ENCODE data around the gene GPC6. TPM values are rescaled to one million over a fixed set of nuclear protein-coding genes. Genes with fewer than 3 reads are reported as not detected.

GPC6 gene
- total and polyA plus RNA-seq, 4 donors, result 5.9 to 29.1 (median 18.2) TPM

DNA sequence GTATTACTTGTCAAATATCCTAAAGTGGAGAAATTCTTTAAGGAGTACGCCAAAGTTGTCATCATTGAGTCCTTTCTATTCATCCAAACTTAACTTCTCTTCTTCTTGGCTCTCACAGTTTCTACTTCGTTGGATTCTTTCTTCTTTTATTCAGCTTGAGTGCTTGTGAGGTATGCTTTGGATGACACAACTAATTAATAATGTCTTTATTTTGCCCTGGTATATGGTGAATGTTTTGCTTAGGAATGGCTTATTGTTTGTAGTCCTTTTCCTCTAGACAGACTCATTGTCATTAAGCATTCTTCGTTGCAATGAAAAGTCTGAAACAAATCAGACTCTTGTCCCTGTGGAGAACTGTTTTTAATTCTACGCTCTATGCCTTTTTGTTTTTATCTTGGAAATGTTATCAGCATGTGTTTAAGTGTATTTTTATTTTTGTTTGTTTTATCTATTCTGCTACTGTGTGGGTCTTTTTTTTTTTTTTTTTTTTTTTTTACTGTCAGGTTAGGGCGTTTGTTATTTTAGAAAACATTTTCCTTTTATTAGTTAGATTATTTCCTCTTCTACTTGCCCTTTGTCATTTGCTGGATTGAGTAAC is 471.5 kb downstream of the GPC6 start:
- WGBS, result 93% methylated on average over 5 of the region's 5 CpGs
- DNase-seq (ENCODE audit: low spot score), result no peak
- H3K4me3 ChIP-seq (ENCODE audit: low read depth in 1 of 3, low read length in 3 of 3), result no peak overlapping the region
- H3K9me3 ChIP-seq (ENCODE audit: control insufficient read depth in 4 of 4, low read length in 3 of 4), result peaks cover 0 to 3% (median 0%) of the 10 kb centered on the region in 4 donors
- TF ChIP-seq HNF4A (conservative IDR thresholded peaks at IDR 0.05) (no peak), FOXA2 (IDR thresholded peaks at IDR 0.05) (no peak), FOXA1 (IDR thresholded peaks at IDR 0.05) (no peak), RAD21 (IDR thresholded peaks at IDR 0.05) (no peak), JUND (IDR thresholded peaks at IDR 0.05) (no peak), RXRA (IDR thresholded peaks at IDR 0.05) (no peak), EGR1 (IDR thresholded peaks at IDR 0.05; ENCODE audit: low read depth in 2 of 2) (no peak)
- TF ChIP-seq, protein P1, sequence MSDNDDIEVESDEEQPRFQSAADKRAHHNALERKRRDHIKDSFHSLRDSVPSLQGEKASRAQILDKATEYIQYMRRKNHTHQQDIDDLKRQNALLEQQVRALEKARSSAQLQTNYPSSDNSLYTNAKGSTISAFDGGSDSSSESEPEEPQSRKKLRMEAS (IDR thresholded peaks at IDR 0.05), result no peak
- TF ChIP-seq, protein P2, sequence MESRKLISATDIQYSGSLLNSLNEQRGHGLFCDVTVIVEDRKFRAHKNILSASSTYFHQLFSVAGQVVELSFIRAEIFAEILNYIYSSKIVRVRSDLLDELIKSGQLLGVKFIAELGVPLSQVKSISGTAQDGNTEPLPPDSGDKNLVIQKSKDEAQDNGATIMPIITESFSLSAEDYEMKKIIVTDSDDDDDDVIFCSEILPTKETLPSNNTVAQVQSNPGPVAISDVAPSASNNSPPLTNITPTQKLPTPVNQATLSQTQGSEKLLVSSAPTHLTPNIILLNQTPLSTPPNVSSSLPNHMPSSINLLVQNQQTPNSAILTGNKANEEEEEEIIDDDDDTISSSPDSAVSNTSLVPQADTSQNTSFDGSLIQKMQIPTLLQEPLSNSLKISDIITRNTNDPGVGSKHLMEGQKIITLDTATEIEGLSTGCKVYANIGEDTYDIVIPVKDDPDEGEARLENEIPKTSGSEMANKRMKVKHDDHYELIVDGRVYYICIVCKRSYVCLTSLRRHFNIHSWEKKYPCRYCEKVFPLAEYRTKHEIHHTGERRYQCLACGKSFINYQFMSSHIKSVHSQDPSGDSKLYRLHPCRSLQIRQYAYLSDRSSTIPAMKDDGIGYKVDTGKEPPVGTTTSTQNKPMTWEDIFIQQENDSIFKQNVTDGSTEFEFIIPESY (IDR thresholded peaks at IDR 0.05), result no peak
- no peaks in the 10 kb centered on the region for H3K4me1 ChIP-seq (ENCODE audit: control insufficient read depth in 4 of 4, insufficient read depth in 4 of 4, low read length in 3 of 4)
- no peaks in the 10 kb centered on the region for H3K36me3 ChIP-seq (ENCODE audit: control insufficient read depth in 4 of 4, insufficient read depth in 3 of 4, low read depth in 1 of 4, low read length in 3 of 4)
- no peaks in the 10 kb centered on the region for H3K27me3 ChIP-seq (ENCODE audit: control insufficient read depth in 4 of 4, insufficient read depth in 4 of 4, low read length in 3 of 4)
- H3K27ac ChIP-seq (ENCODE audit: low read depth in 1 of 2, low read length in 2 of 2), result no peak overlapping the region
- no peak overlapping the region for H3K9ac ChIP-seq (ENCODE audit: low read depth in 1 of 2, low read length in 2 of 2)

DNA sequence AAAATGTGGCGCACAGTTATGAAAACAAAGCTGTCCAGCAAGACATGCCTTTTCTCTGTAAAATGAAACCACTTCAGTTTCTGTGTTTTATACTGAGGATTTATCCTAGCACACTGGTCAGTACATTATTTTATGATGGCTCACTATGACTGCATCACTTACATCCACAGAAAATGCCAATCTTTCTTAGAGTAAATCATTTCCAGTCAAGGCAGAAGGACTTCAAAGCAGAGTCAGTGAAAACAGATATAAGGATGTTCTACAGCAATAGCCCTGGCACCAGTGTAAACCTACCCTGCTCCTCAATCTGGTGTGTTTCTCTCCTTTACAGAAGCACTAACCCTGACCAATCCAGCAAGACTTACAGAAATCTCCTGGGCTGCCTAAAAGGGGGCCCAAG is 473.5 kb downstream of the GPC6 start:
- H3K4me1 ChIP-seq (ENCODE audit: control insufficient read depth in 4 of 4, insufficient read depth in 4 of 4, low read length in 3 of 4), result no peaks in the 10 kb centered on the region
- peaks cover 0 to 3% (median 0%) of the 10 kb centered on the region in 4 donors for H3K9me3 ChIP-seq (ENCODE audit: control insufficient read depth in 4 of 4, low read length in 3 of 4)
- no peak overlapping the region for H3K4me3 ChIP-seq (ENCODE audit: low read depth in 1 of 3, low read length in 3 of 3)
- no peak overlapping the region for H3K27ac ChIP-seq (ENCODE audit: low read depth in 1 of 2, low read length in 2 of 2)
- H3K36me3 ChIP-seq (ENCODE audit: control insufficient read depth in 4 of 4, insufficient read depth in 3 of 4, low read depth in 1 of 4, low read length in 3 of 4), result no peaks in the 10 kb centered on the region
- TF ChIP-seq, protein P3, sequence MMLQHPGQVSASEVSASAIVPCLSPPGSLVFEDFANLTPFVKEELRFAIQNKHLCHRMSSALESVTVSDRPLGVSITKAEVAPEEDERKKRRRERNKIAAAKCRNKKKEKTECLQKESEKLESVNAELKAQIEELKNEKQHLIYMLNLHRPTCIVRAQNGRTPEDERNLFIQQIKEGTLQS (IDR thresholded peaks at IDR 0.05), result no peak
- no peak for TF ChIP-seq RAD21 (IDR thresholded peaks at IDR 0.05)
- TF ChIP-seq FOXA2 (IDR thresholded peaks at IDR 0.05), result no peak
- TF ChIP-seq, protein P1 (IDR thresholded peaks at IDR 0.05), result no peak
- TF ChIP-seq, protein P4, sequence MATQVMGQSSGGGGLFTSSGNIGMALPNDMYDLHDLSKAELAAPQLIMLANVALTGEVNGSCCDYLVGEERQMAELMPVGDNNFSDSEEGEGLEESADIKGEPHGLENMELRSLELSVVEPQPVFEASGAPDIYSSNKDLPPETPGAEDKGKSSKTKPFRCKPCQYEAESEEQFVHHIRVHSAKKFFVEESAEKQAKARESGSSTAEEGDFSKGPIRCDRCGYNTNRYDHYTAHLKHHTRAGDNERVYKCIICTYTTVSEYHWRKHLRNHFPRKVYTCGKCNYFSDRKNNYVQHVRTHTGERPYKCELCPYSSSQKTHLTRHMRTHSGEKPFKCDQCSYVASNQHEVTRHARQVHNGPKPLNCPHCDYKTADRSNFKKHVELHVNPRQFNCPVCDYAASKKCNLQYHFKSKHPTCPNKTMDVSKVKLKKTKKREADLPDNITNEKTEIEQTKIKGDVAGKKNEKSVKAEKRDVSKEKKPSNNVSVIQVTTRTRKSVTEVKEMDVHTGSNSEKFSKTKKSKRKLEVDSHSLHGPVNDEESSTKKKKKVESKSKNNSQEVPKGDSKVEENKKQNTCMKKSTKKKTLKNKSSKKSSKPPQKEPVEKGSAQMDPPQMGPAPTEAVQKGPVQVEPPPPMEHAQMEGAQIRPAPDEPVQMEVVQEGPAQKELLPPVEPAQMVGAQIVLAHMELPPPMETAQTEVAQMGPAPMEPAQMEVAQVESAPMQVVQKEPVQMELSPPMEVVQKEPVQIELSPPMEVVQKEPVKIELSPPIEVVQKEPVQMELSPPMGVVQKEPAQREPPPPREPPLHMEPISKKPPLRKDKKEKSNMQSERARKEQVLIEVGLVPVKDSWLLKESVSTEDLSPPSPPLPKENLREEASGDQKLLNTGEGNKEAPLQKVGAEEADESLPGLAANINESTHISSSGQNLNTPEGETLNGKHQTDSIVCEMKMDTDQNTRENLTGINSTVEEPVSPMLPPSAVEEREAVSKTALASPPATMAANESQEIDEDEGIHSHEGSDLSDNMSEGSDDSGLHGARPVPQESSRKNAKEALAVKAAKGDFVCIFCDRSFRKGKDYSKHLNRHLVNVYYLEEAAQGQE (IDR thresholded peaks at IDR 0.05), result no peak
- no peak for TF ChIP-seq RXRA (IDR thresholded peaks at IDR 0.05)
- DNase-seq (ENCODE audit: low spot score), result no peak
- WGBS, result 95% methylated on average over 1 of the region's 1 CpG
- H3K27me3 ChIP-seq (ENCODE audit: control insufficient read depth in 4 of 4, insufficient read depth in 4 of 4, low read length in 3 of 4), result no peaks in the 10 kb centered on the region
- no peak overlapping the region for H3K9ac ChIP-seq (ENCODE audit: low read depth in 1 of 2, low read length in 2 of 2)

Measured in liver (tissue), 9 donors.